Activated T-helper 17 cell treated with anti-CD3 and anti-CD28 coated beads, Interleukin-2, amount 50 U/mL, for 72 hours (primary cell): ENCODE data around the gene RIPK3. TPM values are rescaled to one million over a fixed set of nuclear protein-coding genes. Genes with fewer than 3 reads are reported as not detected.
"Not testable (repeated sequence)": the region's sequence is repeated elsewhere in the genome, so short reads cannot be mapped to it uniquely, and the experiment has no call there.

ENCODE experiments used
- ATAC-seq: fragments of 150-1000 bp; cut with Tn5 transposase; replicated peaks from 2 replicates; pipeline ENCODE4 v1.10.0; 2021; ENCODE audit warnings: mild to moderate bottlenecking, moderate library complexity
- H3K27ac Mint-ChIP-seq: one replicate; pipeline ENCODE4 v1.8.0; 2022; ENCODE audit warnings: mixed read lengths
- H3K27me3 Mint-ChIP-seq: one replicate; pipeline ENCODE4 v1.8.0; 2022; ENCODE audit warnings: mixed read lengths
- H3K36me3 Mint-ChIP-seq: one replicate; pipeline ENCODE4 v1.8.0; 2022; ENCODE audit warnings: low read depth, mild to moderate bottlenecking, mixed read lengths
- H3K4me1 Mint-ChIP-seq: one replicate; pipeline ENCODE4 v1.8.0; 2022; ENCODE audit warnings: mixed read lengths
- H3K4me3 Mint-ChIP-seq: one replicate; pipeline ENCODE4 v1.8.0; 2022; ENCODE audit warnings: mild to moderate bottlenecking, mixed read lengths
- H3K9me3 Mint-ChIP-seq: one replicate; pipeline ENCODE4 v1.8.0; 2022; ENCODE audit warnings: mixed read lengths
- total RNA-seq, 2 donors: library from RNA; stranded (reverse); gene quantifications; one replicate each; pipeline ENCODE4 v1.2.3, GENCODE V29; 2022

Gene RIPK3
- total RNA-seq, 2 donors from 2014 or later = 12.9 to 17.4 TPM

GRCh38 chr14:24342889-24343288 lies 3.1 kb upstream of the RIPK3 start:
- no peak overlapping the region for H3K4me3 Mint-ChIP-seq
- peaks cover 4% of the 10 kb centered on the region for H3K4me1 Mint-ChIP-seq
- H3K9me3 Mint-ChIP-seq = no peaks in the 10 kb centered on the region
- peaks cover 7% of the 10 kb centered on the region for H3K36me3 Mint-ChIP-seq
- H3K27me3 Mint-ChIP-seq = peaks cover 12% of the 10 kb centered on the region
- no peak for ATAC-seq
- H3K27ac Mint-ChIP-seq = no peak overlapping the region

GRCh38 chr14:24340606-24341005 lies 815 bp upstream of the RIPK3 start:
- Mint-ChIP-seq H3K4me1 (peaks cover 4% of the 10 kb centered on the region), H3K27ac (no peak overlapping the region), H3K9me3 (no peaks in the 10 kb centered on the region), H3K36me3 (peaks cover 28% of the 10 kb centered on the region), H3K27me3 (peaks cover 12% of the 10 kb centered on the region), H3K4me3 (peak overlapping the region; percentile 88)
- no peak for ATAC-seq

- no peaks in the 10 kb centered on the region for H3K9me3 Mint-ChIP-seq
- H3K27ac Mint-ChIP-seq = no peak overlapping the region
- no peak for ATAC-seq
- peak overlapping the region; percentile 88 for H3K4me3 Mint-ChIP-seq
- H3K36me3 Mint-ChIP-seq = peaks cover 37% of the 10 kb centered on the region
- peaks cover 4% of the 10 kb centered on the region for H3K4me1 Mint-ChIP-seq
- peaks cover 8% of the 10 kb centered on the region for H3K27me3 Mint-ChIP-seq
Observed at GRCh38 chr14:24338843-24339242, 948 bp downstream of the RIPK3 start.

- peaks cover 37% of the 10 kb centered on the region for H3K36me3 Mint-ChIP-seq
- H3K4me3 Mint-ChIP-seq = peak overlapping the region; percentile 88
- H3K27ac Mint-ChIP-seq = no peak overlapping the region
- no peak for ATAC-seq
- H3K4me1 Mint-ChIP-seq = peaks cover 4% of the 10 kb centered on the region
- H3K9me3 Mint-ChIP-seq = no peaks in the 10 kb centered on the region
- peaks cover 6% of the 10 kb centered on the region for H3K27me3 Mint-ChIP-seq
Observed at GRCh38 chr14:24337824-24338175, 2.0 kb downstream of the RIPK3 start.

- H3K4me3 Mint-ChIP-seq = peak overlapping the region; percentile 88
- peaks cover 8% of the 10 kb centered on the region for H3K27me3 Mint-ChIP-seq
- no peak for ATAC-seq
- H3K36me3 Mint-ChIP-seq = peaks cover 38% of the 10 kb centered on the region
- no peak overlapping the region for H3K27ac Mint-ChIP-seq
- peaks cover 10% of the 10 kb centered on the region for H3K4me1 Mint-ChIP-seq
- H3K9me3 Mint-ChIP-seq = no peaks in the 10 kb centered on the region
Observed at GRCh38 chr14:24337144-24337823, 2.5 kb downstream of the RIPK3 start.

GRCh38 chr14:24335461-24336171 lies 4.2 kb downstream of the RIPK3 start:
- no peak overlapping the region for H3K27ac Mint-ChIP-seq
- no peaks in the 10 kb centered on the region for H3K9me3 Mint-ChIP-seq
- no peak for ATAC-seq
- peaks cover 43% of the 10 kb centered on the region for H3K36me3 Mint-ChIP-seq
- H3K4me3 Mint-ChIP-seq = peak overlapping the region; percentile 25
- peaks cover 12% of the 10 kb centered on the region for H3K27me3 Mint-ChIP-seq
- peaks cover 15% of the 10 kb centered on the region for H3K4me1 Mint-ChIP-seq

- H3K27me3 Mint-ChIP-seq = peaks cover 15% of the 10 kb centered on the region
- peak within 1 kb of the TSS; percentile 90 for H3K4me3 Mint-ChIP-seq
- peaks cover 43% of the 10 kb centered on the region for H3K36me3 Mint-ChIP-seq
- H3K4me1 Mint-ChIP-seq = peaks cover 14% of the 10 kb centered on the region
- no peak for ATAC-seq
- no peaks in the 10 kb centered on the region for H3K9me3 Mint-ChIP-seq
- no peak within 1 kb of the TSS for H3K27ac Mint-ChIP-seq
Observed at GRCh38 chr14:24334431-24335291, 5.1 kb downstream of the RIPK3 start, which contains the start of gene ADCY4. ADCY4 (minus strand) TSS chr14:24335071; CDS start chr14:24334652, 419 bp downstream.

GRCh38 chr14:24332268-24332993 lies 7.4 kb downstream of the RIPK3 start:
- peaks cover 15% of the 10 kb centered on the region for H3K27me3 Mint-ChIP-seq
- peak; percentile 76 for ATAC-seq
- H3K27ac Mint-ChIP-seq = peak overlapping the region; percentile 77
- H3K36me3 Mint-ChIP-seq = peaks cover 31% of the 10 kb centered on the region
- H3K4me3 Mint-ChIP-seq = peak overlapping the region; percentile 90
- H3K9me3 Mint-ChIP-seq = no peaks in the 10 kb centered on the region
- peaks cover 20% of the 10 kb centered on the region for H3K4me1 Mint-ChIP-seq

GRCh38 chr14:24331731-24332267 lies 8.0 kb downstream of the RIPK3 start:
- peak overlapping the region; percentile 90 for H3K4me3 Mint-ChIP-seq
- peaks cover 25% of the 10 kb centered on the region for H3K36me3 Mint-ChIP-seq
- H3K27ac Mint-ChIP-seq = peak overlapping the region; percentile 77
- no peak for ATAC-seq
- no peaks in the 10 kb centered on the region for H3K9me3 Mint-ChIP-seq
- peaks cover 15% of the 10 kb centered on the region for H3K27me3 Mint-ChIP-seq
- peaks cover 20% of the 10 kb centered on the region for H3K4me1 Mint-ChIP-seq

GRCh38 chr14:24330973-24331674 lies 8.7 kb downstream of the RIPK3 start:
- H3K27ac Mint-ChIP-seq = no peak overlapping the region
- H3K4me3 Mint-ChIP-seq = peak overlapping the region; percentile 90
- peaks cover 20% of the 10 kb centered on the region for H3K4me1 Mint-ChIP-seq
- no peak for ATAC-seq
- H3K9me3 Mint-ChIP-seq = no peaks in the 10 kb centered on the region
- peaks cover 15% of the 10 kb centered on the region for H3K27me3 Mint-ChIP-seq
- H3K36me3 Mint-ChIP-seq = peaks cover 18% of the 10 kb centered on the region

- H3K27ac Mint-ChIP-seq = peak overlapping the region; percentile 31
- H3K4me1 Mint-ChIP-seq = peaks cover 20% of the 10 kb centered on the region
- peak; percentile 82 for ATAC-seq
- peaks cover 9% of the 10 kb centered on the region for H3K27me3 Mint-ChIP-seq
- H3K36me3 Mint-ChIP-seq = peaks cover 7% of the 10 kb centered on the region
- no peak overlapping the region for H3K4me3 Mint-ChIP-seq
- no peaks in the 10 kb centered on the region for H3K9me3 Mint-ChIP-seq
Observed at GRCh38 chr14:24329736-24330135, 10.1 kb downstream of the RIPK3 start.

GRCh38 chr14:24329073-24329663 lies 10.6 kb downstream of the RIPK3 start:
- H3K9me3 Mint-ChIP-seq = no peaks in the 10 kb centered on the region
- no peak overlapping the region for H3K4me3 Mint-ChIP-seq
- peak overlapping the region; percentile 74 for H3K27ac Mint-ChIP-seq
- H3K36me3 Mint-ChIP-seq = peaks cover 6% of the 10 kb centered on the region
- ATAC-seq = no peak
- H3K27me3 Mint-ChIP-seq = peaks cover 9% of the 10 kb centered on the region
- H3K4me1 Mint-ChIP-seq = peaks cover 20% of the 10 kb centered on the region

GRCh38 chr14:24327914-24328313 lies 11.9 kb downstream of the RIPK3 start:
- H3K4me1 Mint-ChIP-seq = peaks cover 20% of the 10 kb centered on the region
- not testable (repeated sequence) for H3K9me3 Mint-ChIP-seq, H3K36me3 Mint-ChIP-seq, H3K27me3 Mint-ChIP-seq, H3K4me3 Mint-ChIP-seq, ATAC-seq, H3K27ac Mint-ChIP-seq
